Activated CD4-positive, alpha-beta T cell treated with anti-CD3 and anti-CD28 coated beads for 36 hours (primary cell): ENCODE data around the gene CD40LG. TPM values are rescaled to one million over a fixed set of nuclear protein-coding genes. Genes with fewer than 3 reads are reported as not detected.

Experiments used
- ATAC-seq: fragments of 200-7000 bp; cut with Tn5 transposase; one replicate; pipeline ENCODE4 v1.10.0; 2021; ENCODE audit warnings: mild to moderate bottlenecking, moderate library complexity
- CTCF ChIA-PET: fragments of 350-600 bp; sonication (Branson Sonifier 250); formaldehyde crosslinking; loops from one replicate; lab custom pipeline; 2021; ENCODE audit warnings: antibody characterized with exemption; lab: Charles Lee
- POLR2A ChIA-PET: fragments of 350-600 bp; sonication (Branson Sonifier 250); formaldehyde crosslinking; loops from one replicate; lab custom pipeline; 2021; ENCODE audit warnings: antibody characterized with exemption, inconsistent platforms; lab: Charles Lee
- DNase-seq: peaks from one replicate; pipeline ENCODE4 v3.0.0-alpha.2; 2020
- H3K27ac Mint-ChIP-seq: one replicate; pipeline ENCODE4 v1.8.0; 2021; ENCODE audit warnings: mixed read lengths
- H3K27me3 Mint-ChIP-seq: one replicate; pipeline ENCODE4 v1.8.0; 2021; ENCODE audit warnings: mixed read lengths
- H3K36me3 Mint-ChIP-seq: one replicate; pipeline ENCODE4 v1.8.0; 2021; ENCODE audit warnings: low read depth, mixed read lengths
- H3K4me1 Mint-ChIP-seq: one replicate; pipeline ENCODE4 v1.8.0; 2021; ENCODE audit warnings: mixed read lengths
- H3K4me3 Mint-ChIP-seq: one replicate; pipeline ENCODE4 v1.8.0; 2021; ENCODE audit warnings: mild to moderate bottlenecking, moderate library complexity, mixed read lengths
- H3K9me3 Mint-ChIP-seq: one replicate; pipeline ENCODE4 v1.8.0; 2021; ENCODE audit warnings: low read depth, mixed read lengths
- intact Hi-C, 2 experiments: fragments of 100-400 bp; cut with DNase I in 1 of 2; cut with micrococcal nuclease in 1 of 2; formaldehyde crosslinking; loops; one replicate each; pipeline versions ENCODE4 v1.14.2 to v1.15.1; 2022 to 2024; cut with DNase I, micrococcal nuclease
- total RNA-seq, 2 experiments: library from RNA; stranded (reverse); gene quantifications; one replicate each; pipeline ENCODE4 v1.2.3, GENCODE V29; 2021

The CD40LG gene
- 100 to 1,000 TPM; 123 to 146 TPM for total RNA-seq

GRCh38 chrX:136647677-136648360, at the start of gene CD40LG:
TSS of gene CD40LG (plus strand) at chrX:136648158. CDS start at chrX:136648249, 91 bp downstream.
- peak; percentile 68 for DNase-seq
- Mint-ChIP-seq H3K36me3 (peaks cover 47% of the 10 kb centered on the region), H3K4me3 (peak within 1 kb of the TSS; percentile 96), H3K9me3 (no peaks in the 10 kb centered on the region), H3K4me1 (peaks cover 50% of the 10 kb centered on the region), H3K27ac (peak within 1 kb of the TSS; percentile 100), H3K27me3 (no peaks in the 10 kb centered on the region)
- ATAC-seq, result peak; percentile 42
- intact Hi-C loops, result loop anchor here (1.0 to 5.0 kb wide), 5 partner anchors 21 to 151 kb away; partner anchors contain the start of gene HTATSF1 (in 1 of the 2)
- ChIA-PET POLR2A (interaction anchor here (1.2 kb wide), 1 partner anchor 233 kb away, joined by 3 read pairs; the partner anchor contains the start of gene RBMX), CTCF (interaction anchor here (3.7 kb wide), 1 partner anchor 12 kb away, joined by 16 read pairs; no protein-coding TSS in a partner anchor)

DNA sequence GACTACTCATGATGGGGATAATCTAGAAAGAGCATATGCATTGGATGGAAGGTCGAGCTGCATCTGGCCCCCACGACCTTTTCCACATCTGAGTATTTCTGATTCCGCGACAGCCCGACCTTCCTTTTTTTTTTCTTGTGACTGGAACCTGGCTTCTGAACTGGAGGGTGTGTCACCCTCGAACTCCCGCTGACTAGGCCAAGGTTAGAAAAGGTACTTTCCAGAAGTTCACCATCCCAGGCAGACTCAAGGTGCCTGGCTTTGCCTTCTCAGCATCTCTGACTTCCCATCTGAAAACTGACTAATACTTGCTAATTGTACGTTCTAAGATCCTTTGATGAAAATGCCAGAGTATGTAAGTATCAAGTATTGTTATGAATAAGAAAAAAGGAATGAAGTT, 49.3 kb upstream of the CD40LG start:
- CTCF ChIA-PET, result interaction anchor here (0.6 to 2.0 kb wide), 5 partner anchors 13 to 99 kb away, joined by 3 to 7 read pairs (median 4); no protein-coding TSS in a partner anchor
- peak; percentile 86 for ATAC-seq
- Mint-ChIP-seq H3K4me1 (peaks cover 52% of the 10 kb centered on the region), H3K9me3 (no peaks in the 10 kb centered on the region), H3K36me3 (no peaks in the 10 kb centered on the region), H3K27ac (peak overlapping the region; percentile 88), H3K4me3 (peak overlapping the region; percentile 35), H3K27me3 (no peaks in the 10 kb centered on the region)
- intact Hi-C loops, result loop anchor here (1.0 to 2.0 kb wide), 3 partner anchors 9 to 28 kb away; no protein-coding TSS in a partner anchor
- POLR2A ChIA-PET, result interaction anchor here (0.6 to 1.9 kb wide), 7 partner anchors 14 to 99 kb away, joined by 3 to 7 read pairs (median 4); no protein-coding TSS in a partner anchor
- peak; percentile 58 for DNase-seq

DNA sequence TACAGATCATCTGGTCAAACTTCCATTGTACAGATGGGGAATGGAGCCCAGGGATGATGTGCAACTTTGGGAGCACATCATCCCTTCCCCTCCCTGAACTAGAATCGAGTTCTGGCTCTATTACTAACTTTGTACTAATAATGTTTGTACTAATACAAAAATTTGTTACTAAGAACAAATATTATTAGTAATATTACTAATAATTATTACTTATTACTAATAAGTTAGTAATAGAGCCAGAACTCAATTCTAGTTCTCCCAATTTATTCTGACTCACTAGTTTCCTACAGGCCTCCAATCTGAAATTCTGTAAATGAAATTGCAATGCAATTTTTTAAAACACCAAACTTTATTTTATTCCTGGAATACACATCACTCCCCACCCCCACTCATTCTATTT, 47.9 kb upstream of the CD40LG start:
- no peak for ATAC-seq
- intact Hi-C loops, result no loop called here
- Mint-ChIP-seq H3K27ac (no peak overlapping the region), H3K4me1 (peaks cover 48% of the 10 kb centered on the region), H3K27me3 (no peaks in the 10 kb centered on the region), H3K4me3 (no peak overlapping the region), H3K9me3 (no peaks in the 10 kb centered on the region), H3K36me3 (no peaks in the 10 kb centered on the region)
- POLR2A ChIA-PET, result no interaction called here
- CTCF ChIA-PET, result interaction anchor here (1.2 kb wide), 1 partner anchor 95 kb away, joined by 3 read pairs; no protein-coding TSS in a partner anchor
- DNase-seq, result no peak

- Mint-ChIP-seq H3K4me3 (no peak overlapping the region), H3K27me3 (no peaks in the 10 kb centered on the region), H3K4me1 (peaks cover 56% of the 10 kb centered on the region), H3K9me3 (no peaks in the 10 kb centered on the region), H3K36me3 (no peaks in the 10 kb centered on the region), H3K27ac (peak overlapping the region; percentile 55)
- ChIA-PET CTCF (interaction anchor here (1.0 to 2.7 kb wide), 4 partner anchors 10 to 89 kb away, joined by 3 to 32 read pairs (median 8); no protein-coding TSS in a partner anchor), POLR2A (interaction anchor here (0.7 kb wide), 1 partner anchor 141 kb away, joined by 3 read pairs; no protein-coding TSS in a partner anchor)
- no peak for DNase-seq
- intact Hi-C loops, result no loop called here
- no peak for ATAC-seq
Observed at GRCh38 chrX:136607236-136607635, 40.7 kb upstream of the CD40LG start.

DNA sequence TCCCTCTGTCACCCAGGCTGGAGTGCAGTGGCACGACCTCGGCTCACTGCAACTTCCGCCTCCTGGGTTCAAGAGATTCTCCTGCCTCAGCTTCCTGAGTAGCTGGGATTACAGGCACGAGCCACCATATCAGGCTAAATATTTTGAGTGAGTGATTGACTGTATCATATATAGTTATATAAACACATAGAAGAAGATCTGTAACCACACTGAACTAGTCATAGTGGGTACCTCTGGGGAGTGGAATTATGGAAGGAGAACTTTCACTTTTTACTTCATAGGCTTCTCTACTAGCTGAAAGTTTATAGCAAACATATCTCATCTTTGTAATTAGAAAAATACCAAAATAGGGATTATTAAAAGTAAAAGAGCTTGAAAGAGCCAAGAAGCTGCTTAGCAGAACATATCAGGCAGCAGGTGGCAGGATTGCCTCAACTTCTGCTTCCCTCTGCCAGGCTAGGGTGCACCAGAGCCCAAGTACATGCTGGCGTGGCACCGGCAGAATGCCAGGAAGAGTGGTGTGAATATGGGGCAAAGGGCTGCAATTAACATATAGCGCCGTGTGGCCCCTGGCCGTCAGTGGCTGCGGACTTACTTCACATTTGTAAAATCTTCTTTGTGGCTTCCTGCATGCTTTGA, 39.5 kb upstream of the CD40LG start:
- DNase-seq, result peak; percentile 79
- H3K9me3 Mint-ChIP-seq, result no peaks in the 10 kb centered on the region
- no peaks in the 10 kb centered on the region for H3K36me3 Mint-ChIP-seq
- H3K27ac Mint-ChIP-seq, result peak overlapping the region; percentile 88
- H3K4me1 Mint-ChIP-seq, result peaks cover 56% of the 10 kb centered on the region
- intact Hi-C loops, result loop anchor here (1.0 to 2.0 kb wide), 2 partner anchors 86 to 316 kb away; no protein-coding TSS in a partner anchor
- CTCF ChIA-PET, result interaction anchor here (0.7 to 2.7 kb wide), 12 partner anchors 9 to 139 kb away, joined by 3 to 32 read pairs (median 4); no protein-coding TSS in a partner anchor
- no peaks in the 10 kb centered on the region for H3K27me3 Mint-ChIP-seq
- peak; percentile 84 for ATAC-seq
- peak overlapping the region; percentile 50 for H3K4me3 Mint-ChIP-seq
- POLR2A ChIA-PET, result interaction anchor here (0.6 to 1.4 kb wide), 6 partner anchors 9 to 280 kb away, joined by 3 to 7 read pairs (median 4); no protein-coding TSS in a partner anchor

- DNase-seq, result peak; percentile 53
- Mint-ChIP-seq H3K27me3 (no peaks in the 10 kb centered on the region), H3K36me3 (no peaks in the 10 kb centered on the region), H3K4me1 (peaks cover 79% of the 10 kb centered on the region), H3K9me3 (no peaks in the 10 kb centered on the region), H3K27ac (peak overlapping the region; percentile 87), H3K4me3 (peak overlapping the region; percentile 44)
- intact Hi-C loops, result loop anchor here in 1 of 2 experiments (1.0 kb wide), 1 partner anchor 10 kb away; no protein-coding TSS in a partner anchor
- POLR2A ChIA-PET, result interaction anchor here (0.6 to 2.0 kb wide), 8 partner anchors 9 to 344 kb away, joined by 3 to 7 read pairs (median 4); no protein-coding TSS in a partner anchor
- CTCF ChIA-PET, result interaction anchor here (0.8 to 2.6 kb wide), 9 partner anchors 9 to 80 kb away, joined by 3 to 9 read pairs (median 4); no protein-coding TSS in a partner anchor
- peak; percentile 82 for ATAC-seq
Observed at GRCh38 chrX:136616987-136617685, 30.8 kb upstream of the CD40LG start.

DNA sequence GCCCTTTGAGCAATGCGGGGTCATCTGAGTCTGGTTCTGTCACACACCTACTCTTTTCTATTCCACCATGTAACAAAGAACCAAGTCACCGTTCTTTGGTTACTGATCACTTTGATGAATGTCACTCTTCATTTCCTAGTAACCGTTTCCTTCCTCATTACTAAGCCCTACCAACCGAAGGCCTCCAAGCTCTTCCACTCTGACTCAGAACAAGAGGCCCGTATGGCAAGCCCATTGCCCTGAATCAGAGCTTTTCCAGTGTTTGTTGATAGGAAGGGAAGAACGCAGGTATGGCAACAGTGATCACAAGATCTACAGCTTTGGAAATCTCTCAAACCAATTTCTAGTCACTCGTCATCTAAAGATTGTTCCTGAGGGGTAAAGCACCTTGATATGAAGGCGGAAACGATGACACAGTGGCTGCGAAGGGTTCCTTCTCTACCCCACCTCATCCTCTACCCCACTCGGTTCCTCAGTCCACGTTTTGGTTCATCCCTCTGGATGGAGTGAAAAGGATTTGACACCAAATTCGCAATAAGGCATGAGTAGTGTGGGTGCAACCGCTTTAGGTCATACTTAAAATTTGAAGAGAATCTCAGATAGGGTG, 28.0 kb upstream of the CD40LG start:
- DNase-seq (peak; percentile 68), ATAC-seq (peak; percentile 71)
- POLR2A ChIA-PET, result interaction anchor here (0.8 to 1.4 kb wide), 11 partner anchors 15 to 75 kb away, joined by 3 to 6 read pairs (median 4); no protein-coding TSS in a partner anchor
- no peaks in the 10 kb centered on the region for H3K27me3 Mint-ChIP-seq
- peaks cover 84% of the 10 kb centered on the region for H3K4me1 Mint-ChIP-seq
- H3K27ac Mint-ChIP-seq, result peak overlapping the region; percentile 84
- peaks cover 5% of the 10 kb centered on the region for H3K36me3 Mint-ChIP-seq
- no peaks in the 10 kb centered on the region for H3K9me3 Mint-ChIP-seq
- CTCF ChIA-PET, result interaction anchor here (1.0 kb wide), 1 partner anchor 9 kb away, joined by 3 read pairs; no protein-coding TSS in a partner anchor
- intact Hi-C loops, result loop anchor here (1.0 to 2.0 kb wide), 3 partner anchors 15 to 31 kb away; no protein-coding TSS in a partner anchor
- H3K4me3 Mint-ChIP-seq, result no peak overlapping the region

- intact Hi-C loops, result loop anchor here (1.0 to 2.0 kb wide), 2 partner anchors 14 to 27 kb away; no protein-coding TSS in a partner anchor
- Mint-ChIP-seq H3K9me3 (no peaks in the 10 kb centered on the region), H3K36me3 (peaks cover 5% of the 10 kb centered on the region), H3K4me1 (peaks cover 86% of the 10 kb centered on the region), H3K27me3 (no peaks in the 10 kb centered on the region), H3K4me3 (no peak overlapping the region), H3K27ac (peak overlapping the region; percentile 84)
- ChIA-PET POLR2A (interaction anchor here (1.4 kb wide), 1 partner anchor 32 kb away, joined by 6 read pairs; no protein-coding TSS in a partner anchor), CTCF (interaction anchor here (1.6 kb wide), 1 partner anchor 26 kb away, joined by 7 read pairs; no protein-coding TSS in a partner anchor)
- DNase-seq (no peak), ATAC-seq (no peak)
Observed at GRCh38 chrX:136620780-136621179, 27.2 kb upstream of the CD40LG start.

- ChIA-PET POLR2A (interaction anchor here (1.0 kb wide), 1 partner anchor 37 kb away, joined by 5 read pairs; no protein-coding TSS in a partner anchor), CTCF (interaction anchor here (1.0 to 1.6 kb wide), 3 partner anchors 13 to 60 kb away, joined by 3 to 7 read pairs (median 4); no protein-coding TSS in a partner anchor)
- Mint-ChIP-seq H3K4me3 (no peak overlapping the region), H3K36me3 (peaks cover 5% of the 10 kb centered on the region), H3K4me1 (peaks cover 89% of the 10 kb centered on the region), H3K27ac (no peak overlapping the region), H3K27me3 (no peaks in the 10 kb centered on the region), H3K9me3 (no peaks in the 10 kb centered on the region)
- DNase-seq (no peak), ATAC-seq (no peak)
- intact Hi-C loops, result no loop called here
Observed at GRCh38 chrX:136622568-136622967, 25.4 kb upstream of the CD40LG start.

DNA sequence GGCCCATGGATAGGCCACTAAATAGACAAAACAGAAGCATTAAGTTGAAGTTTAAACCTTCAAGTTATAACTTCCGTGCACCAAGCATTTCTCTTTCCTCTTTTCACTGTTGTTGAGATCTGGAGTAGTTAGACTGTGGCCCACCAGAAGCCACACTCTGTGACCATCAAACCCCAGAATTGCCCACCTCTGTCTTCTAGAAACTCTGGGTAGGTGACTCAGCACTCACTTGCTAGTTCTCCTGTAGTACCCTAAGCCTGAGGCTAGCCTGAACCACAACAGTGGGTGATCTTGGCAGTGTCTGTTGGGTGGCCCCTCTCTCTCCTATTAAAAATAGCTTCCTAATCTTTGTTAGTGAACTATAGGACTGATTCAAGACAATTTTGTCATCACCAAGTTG, 24.6 kb upstream of the CD40LG start:
- Mint-ChIP-seq H3K36me3 (peaks cover 5% of the 10 kb centered on the region), H3K9me3 (no peaks in the 10 kb centered on the region), H3K4me3 (no peak overlapping the region), H3K27ac (peak overlapping the region; percentile 12), H3K4me1 (peaks cover 90% of the 10 kb centered on the region), H3K27me3 (no peaks in the 10 kb centered on the region)
- ATAC-seq (no peak), DNase-seq (no peak)
- ChIA-PET CTCF (no interaction called here), POLR2A (no interaction called here)
- intact Hi-C loops, result no loop called here
